Karpas-422 (cell line): Measurements from ENCODE around the gene WFDC8. TPM values are rescaled to one million over a fixed set of nuclear protein-coding genes. Genes with fewer than 3 reads are reported as not detected.

ENCODE experiments used
- DNase-seq: peaks from one replicate; pipeline ENCODE4 v3.0.0-alpha.2; 2015
- H2AFZ ChIP-seq: fragments of 200-600 bp; sonication (generic); 2 replicates; pipeline ENCODE4 v1.6.1; 2014; ENCODE audit warnings: antibody characterized with exemption, low read length, mixed read lengths
- H3K27ac ChIP-seq: fragments of 200-600 bp; sonication (generic); 2 replicates; pipeline ENCODE4 v1.5.1; 2014; ENCODE audit warnings: mild to moderate bottlenecking, low read length, moderate library complexity
- H3K27me3 ChIP-seq: fragments of 200-600 bp; sonication (generic); 2 replicates; pipeline ENCODE4 v1.6.1; 2014; ENCODE audit warnings: low read length, mixed read lengths
- H3K36me3 ChIP-seq: fragments of 200-600 bp; sonication (generic); 2 replicates; pipeline ENCODE4 v1.6.1; 2014; ENCODE audit warnings: low read length, mixed read lengths; ENCODE audit not compliant: insufficient read depth
- H3K4me1 ChIP-seq: fragments of 200-600 bp; sonication (generic); 2 replicates; pipeline ENCODE4 v1.6.1; 2014; ENCODE audit warnings: mild to moderate bottlenecking, low read length, mixed read lengths
- H3K4me2 ChIP-seq: fragments of 200-600 bp; sonication (generic); 2 replicates; pipeline ENCODE4 v1.6.1; 2014; ENCODE audit warnings: low read length, low read depth, mild to moderate bottlenecking; ENCODE audit not compliant: poor library complexity, severe bottlenecking
- H3K4me3 ChIP-seq: fragments of 200-600 bp; sonication (generic); 2 replicates; pipeline ENCODE4 v1.5.1; 2014; ENCODE audit warnings: mild to moderate bottlenecking, antibody characterized with exemption, low read length, mixed read lengths
- H3K79me2 ChIP-seq: fragments of 200-600 bp; sonication (generic); 2 replicates; pipeline ENCODE4 v1.6.1; 2014; ENCODE audit warnings: mild to moderate bottlenecking, low read length, mixed read lengths
- H3K9ac ChIP-seq: fragments of 200-600 bp; sonication (generic); 2 replicates; pipeline ENCODE4 v1.6.0; 2014; ENCODE audit warnings: low read length
- H3K9me2 ChIP-seq: fragments of 200-600 bp; sonication (generic), shearing (Covaris generic); replicated peaks from 2 replicates; pipeline ENCODE4 v1.6.0; 2014; ENCODE audit warnings: mild to moderate bottlenecking, low read length, moderate library complexity; ENCODE audit not compliant: insufficient read depth
- H3K9me3 ChIP-seq: fragments of 300-700, 200-600 bp; sonication (generic); 2 replicates; pipeline ENCODE4 v1.6.1; 2014; ENCODE audit warnings: low read length, mixed read lengths
- H4K20me1 ChIP-seq: fragments of 200-600 bp; sonication (generic); 2 replicates; pipeline ENCODE4 v1.6.1; 2014; ENCODE audit warnings: mild to moderate bottlenecking, antibody characterized with exemption, low read length, low read depth; ENCODE audit not compliant: insufficient read depth
- total RNA-seq: library from RNA; depleted of rRNA; stranded (reverse); fragments of >200 nt; shearing (Covaris generic); gene quantifications from 2 replicates; pipeline ENCODE4 v1.2.3, GENCODE V29; 2014; ENCODE audit warnings: low replicate concordance

Gene WFDC8
- total RNA-seq, 1 experiment from 2014 or later, result not detected

GRCh38 chr20:45510242-45510862 lies 68.7 kb downstream of the WFDC8 start:
- Histone ChIP-seq H3K27ac (no peak overlapping the region), H3K27me3 (no peaks in the 10 kb centered on the region), H3K9ac (no peak overlapping the region), H4K20me1 (no peaks in the 10 kb centered on the region), H3K79me2 (no peaks in the 10 kb centered on the region), H3K4me3 (no peak overlapping the region), H3K9me3 (no peaks in the 10 kb centered on the region), H2AFZ (no peak overlapping the region), H3K4me2 (no peak overlapping the region), H3K36me3 (no peaks in the 10 kb centered on the region), H3K4me1 (no peaks in the 10 kb centered on the region), H3K9me2 (no peaks in the 10 kb centered on the region)
- DNase-seq, result no peak

DNA sequence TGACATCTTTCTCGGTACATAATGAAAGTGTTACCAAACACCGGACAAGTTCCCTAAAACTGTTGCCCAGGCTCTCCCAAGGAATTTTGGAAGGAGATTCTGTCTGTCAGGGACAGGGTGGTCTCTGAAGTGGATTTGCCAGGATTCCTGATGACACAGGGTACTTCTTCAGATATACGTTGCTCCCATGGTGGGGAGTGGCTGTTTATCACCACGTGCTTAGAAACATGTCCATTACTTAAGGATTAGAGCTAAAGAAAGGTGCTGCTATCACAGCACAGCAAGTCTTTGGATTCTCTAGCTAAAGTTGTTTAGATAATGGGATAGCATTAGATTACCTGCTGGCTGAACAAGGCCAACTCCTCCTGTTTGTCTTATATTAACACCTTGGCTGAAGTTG lies 70.0 kb downstream of the WFDC8 start:
- Histone ChIP-seq H3K9me3 (no peaks in the 10 kb centered on the region), H3K36me3 (no peaks in the 10 kb centered on the region), H3K9ac (no peak overlapping the region), H4K20me1 (no peaks in the 10 kb centered on the region), H2AFZ (no peak overlapping the region), H3K4me2 (no peak overlapping the region), H3K9me2 (no peaks in the 10 kb centered on the region), H3K4me1 (no peaks in the 10 kb centered on the region), H3K27me3 (no peaks in the 10 kb centered on the region), H3K4me3 (no peak overlapping the region), H3K27ac (no peak overlapping the region), H3K79me2 (no peaks in the 10 kb centered on the region)
- DNase-seq, result no peak

- H3K9me3 ChIP-seq, result no peaks in the 10 kb centered on the region
- H3K9me2 ChIP-seq, result no peaks in the 10 kb centered on the region
- no peak for DNase-seq
- H3K9ac ChIP-seq, result no peak overlapping the region
- H3K27ac ChIP-seq, result no peak overlapping the region
- no peaks in the 10 kb centered on the region for H3K36me3 ChIP-seq
- no peaks in the 10 kb centered on the region for H4K20me1 ChIP-seq
- H3K79me2 ChIP-seq, result no peaks in the 10 kb centered on the region
- H3K4me1 ChIP-seq, result no peaks in the 10 kb centered on the region
- no peak overlapping the region for H3K4me3 ChIP-seq
- H3K27me3 ChIP-seq, result no peaks in the 10 kb centered on the region
- no peak overlapping the region for H3K4me2 ChIP-seq
- no peak overlapping the region for H2AFZ ChIP-seq
Observed at GRCh38 chr20:45508068-45508886, 70.8 kb downstream of the WFDC8 start.

GRCh38 chr20:45507011-45507820 lies 71.9 kb downstream of the WFDC8 start:
- Histone ChIP-seq H3K9me3 (no peaks in the 10 kb centered on the region), H3K36me3 (no peaks in the 10 kb centered on the region), H3K9me2 (no peaks in the 10 kb centered on the region), H3K4me2 (no peak overlapping the region), H3K27ac (no peak overlapping the region), H3K4me3 (no peak overlapping the region), H3K4me1 (no peaks in the 10 kb centered on the region), H2AFZ (no peak overlapping the region), H3K79me2 (no peaks in the 10 kb centered on the region), H4K20me1 (no peaks in the 10 kb centered on the region), H3K9ac (no peak overlapping the region), H3K27me3 (no peaks in the 10 kb centered on the region)
- DNase-seq, result no peak

DNA sequence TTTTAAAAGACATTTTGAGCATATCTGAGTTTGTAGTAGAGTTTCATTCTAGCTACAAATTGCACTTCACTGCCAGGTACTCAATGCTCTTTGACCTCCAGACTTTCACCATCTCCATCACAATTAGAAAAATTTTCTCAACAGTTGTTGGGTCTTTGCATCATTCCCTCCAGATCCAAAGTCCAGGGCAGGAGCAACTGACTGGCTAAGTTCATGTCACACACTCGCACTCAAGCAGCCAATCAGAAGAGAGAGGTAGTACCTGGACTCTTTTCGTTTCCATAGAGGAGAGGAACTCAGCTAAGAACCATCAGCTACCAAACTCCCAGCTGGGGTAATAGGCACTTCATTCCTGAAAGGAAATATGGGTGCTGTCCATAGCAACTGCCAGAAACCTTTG lies 72.7 kb downstream of the WFDC8 start:
- Histone ChIP-seq H3K9me2 (no peaks in the 10 kb centered on the region), H3K4me2 (no peak overlapping the region), H3K9me3 (no peaks in the 10 kb centered on the region), H3K4me1 (no peaks in the 10 kb centered on the region), H3K27me3 (no peaks in the 10 kb centered on the region), H4K20me1 (no peaks in the 10 kb centered on the region), H3K27ac (no peak overlapping the region), H3K9ac (no peak overlapping the region), H3K4me3 (no peak overlapping the region), H3K36me3 (no peaks in the 10 kb centered on the region), H2AFZ (no peak overlapping the region), H3K79me2 (no peaks in the 10 kb centered on the region)
- DNase-seq, result no peak

GRCh38 chr20:45503403-45503802 lies 75.7 kb downstream of the WFDC8 start:
- Histone ChIP-seq H3K4me1 (no peaks in the 10 kb centered on the region), H3K9me3 (no peaks in the 10 kb centered on the region), H3K27me3 (no peaks in the 10 kb centered on the region), H3K4me3 (no peak overlapping the region), H3K9ac (no peak overlapping the region), H4K20me1 (no peaks in the 10 kb centered on the region), H3K36me3 (no peaks in the 10 kb centered on the region), H3K27ac (no peak overlapping the region), H3K79me2 (no peaks in the 10 kb centered on the region), H3K9me2 (no peaks in the 10 kb centered on the region), H2AFZ (no peak overlapping the region), H3K4me2 (no peak overlapping the region)
- DNase-seq, result no peak

GRCh38 chr20:45502561-45502960 lies 76.5 kb downstream of the WFDC8 start:
- Histone ChIP-seq H3K9me2 (no peaks in the 10 kb centered on the region), H3K4me3 (no peak overlapping the region), H3K9me3 (no peaks in the 10 kb centered on the region), H3K27ac (no peak overlapping the region), H4K20me1 (no peaks in the 10 kb centered on the region), H3K9ac (no peak overlapping the region), H3K79me2 (no peaks in the 10 kb centered on the region), H3K36me3 (no peaks in the 10 kb centered on the region), H3K27me3 (no peaks in the 10 kb centered on the region), H2AFZ (no peak overlapping the region), H3K4me1 (no peaks in the 10 kb centered on the region), H3K4me2 (no peak overlapping the region)
- no peak for DNase-seq
